IMR-90 (cell line): ENCODE data around the gene ANKRD44. TPM values are rescaled to one million over a fixed set of nuclear protein-coding genes. Genes with fewer than 3 reads are reported as not detected.

Experiments used
- ATAC-seq: fragments of 200-7000 bp; cut with Tn5 transposase; 2 replicates; pipeline ENCODE4 v1.9.1; 2020; ENCODE audit warnings: low read depth, mild to moderate bottlenecking, moderate library complexity
- BruUV-seq: library from RNA; stranded (reverse); fragments of 400-500 nt; replicated peaks from 2 replicates; lab custom pipeline; 2021; lab: Mats Ljungman, UMichigan
- CTCF ChIA-PET: fragments of 300-600 bp; formaldehyde crosslinking; extraction: SDS; loops from one replicate; lab custom pipeline; 2021; ENCODE audit warnings: antibody characterized with exemption; lab: Yijun Ruan, JAX
- POLR2A ChIA-PET: fragments of 300-600 bp; sonication (Branson Sonifier 250); formaldehyde crosslinking; loops from one replicate; lab custom pipeline; 2022; ENCODE audit warnings: antibody characterized with exemption; ENCODE audit not compliant: unreplicated experiment; lab: Charles Lee
- DNase-seq: peaks from one replicate; pipeline ENCODE4 v3.0.0; 2013
- H2AFZ ChIP-seq: replicated peaks from 2 replicates; pipeline ENCODE3; 2013; ENCODE audit warnings: low read length, mild to moderate bottlenecking; ENCODE audit not compliant: poor library complexity
- H2AK5ac ChIP-seq: 2 replicates; pipeline ENCODE4 v1.6.1; 2013; ENCODE audit warnings: low read depth, low read length, inconsistent platforms
- H2AK9ac ChIP-seq: replicated peaks from 2 replicates; pipeline ENCODE3; 2013; ENCODE audit warnings: mild to moderate bottlenecking, low read depth, low read length, moderate library complexity; ENCODE audit not compliant: poor library complexity
- H2BK120ac ChIP-seq: 2 replicates; pipeline ENCODE4 v1.6.1; 2013; ENCODE audit warnings: low read depth, low read length, inconsistent platforms
- H2BK15ac ChIP-seq: 3 replicates; pipeline ENCODE4 v1.6.1; 2013; ENCODE audit warnings: low read depth, low read length, inconsistent platforms
- H2BK20ac ChIP-seq: 2 replicates; pipeline ENCODE4 v1.6.1; 2013; ENCODE audit warnings: low read depth, mild to moderate bottlenecking, inconsistent platforms, low read length, moderate library complexity
- H2BK5ac ChIP-seq: 2 replicates; pipeline ENCODE4 v1.6.1; 2013; ENCODE audit warnings: mild to moderate bottlenecking, low read depth, low read length, inconsistent platforms; ENCODE audit not compliant: poor library complexity, severe bottlenecking
- H3K14ac ChIP-seq: replicated peaks from 2 replicates; pipeline ENCODE4 v1.6.1; 2013; ENCODE audit warnings: low read depth, low read length, inconsistent platforms
- H3K18ac ChIP-seq: 2 replicates; pipeline ENCODE4 v1.6.1; 2013; ENCODE audit warnings: low read depth, low read length, control low read depth
- H3K23ac ChIP-seq: 2 replicates; pipeline ENCODE4 v1.6.1; 2013; ENCODE audit warnings: low read depth, low read length, inconsistent platforms
- H3K27ac ChIP-seq: 2 replicates; pipeline ENCODE4 v1.5.1; 2013; ENCODE audit warnings: mild to moderate bottlenecking, control low read depth, low read length; ENCODE audit not compliant: insufficient read depth
- H3K27me3 ChIP-seq: 2 replicates; pipeline ENCODE4 v1.6.1; 2013; ENCODE audit warnings: low read length; ENCODE audit not compliant: control insufficient read depth, insufficient read depth
- H3K36me3 ChIP-seq: 2 replicates; pipeline ENCODE4 v1.6.1; 2013; ENCODE audit warnings: low read length, mixed read lengths; ENCODE audit not compliant: control insufficient read depth, insufficient read depth
- H3K4ac ChIP-seq: 2 replicates; pipeline ENCODE4 v1.6.1; 2013; ENCODE audit warnings: low read depth, low read length, inconsistent platforms
- H3K4me1 ChIP-seq: 2 replicates; pipeline ENCODE4 v1.6.1; 2013; ENCODE audit warnings: low read length, mixed read lengths; ENCODE audit not compliant: control insufficient read depth, insufficient read depth
- H3K4me2 ChIP-seq: 2 replicates; pipeline ENCODE4 v1.6.1; 2013; ENCODE audit warnings: low read depth, mild to moderate bottlenecking, control low read depth, low read length, moderate library complexity
- H3K4me3 ChIP-seq: 2 replicates; pipeline ENCODE4 v1.5.1; 2013; ENCODE audit warnings: low read depth, mild to moderate bottlenecking, control low read depth, low read length, moderate library complexity; ENCODE audit not compliant: insufficient read depth
- H3K56ac ChIP-seq: 2 replicates; pipeline ENCODE4 v1.6.1; 2013; ENCODE audit warnings: low read length, inconsistent platforms; ENCODE audit not compliant: insufficient read depth; ENCODE audit errors: extremely low read depth
- H3K79me1 ChIP-seq, 2 experiments: 2 replicates each; pipeline ENCODE4 v1.6.1; 2013; ENCODE audit warnings: low read length in 2 of 2, inconsistent platforms in 1 of 2, low read depth in 1 of 2
- H3K9ac ChIP-seq: 2 replicates; pipeline ENCODE4 v1.6.1; 2013; ENCODE audit warnings: low read depth, low read length, control low read depth
- H3K9me1 ChIP-seq: 2 replicates; pipeline ENCODE4 v1.6.1; 2013; ENCODE audit warnings: low read length, inconsistent platforms; ENCODE audit not compliant: insufficient read depth
- H3K9me3 ChIP-seq: 2 replicates; pipeline ENCODE4 v1.6.1; 2013; ENCODE audit warnings: low read length; ENCODE audit not compliant: control insufficient read depth, insufficient read depth
- H4K20me1 ChIP-seq: 2 replicates; pipeline ENCODE4 v1.6.1; 2013; ENCODE audit warnings: low read length, inconsistent platforms; ENCODE audit not compliant: insufficient read depth
- H4K5ac ChIP-seq: 2 replicates; pipeline ENCODE4 v1.6.1; 2013; ENCODE audit warnings: mild to moderate bottlenecking, low read depth, low read length, control low read depth
- H4K8ac ChIP-seq, 2 experiments: 2 replicates each; pipeline ENCODE4 v1.6.1; 2013; ENCODE audit warnings: low read depth in 2 of 2, low read length in 2 of 2, control low read depth in 1 of 2, inconsistent platforms in 1 of 2
- H4K91ac ChIP-seq: 2 replicates; pipeline ENCODE4 v1.6.1; 2013; ENCODE audit warnings: low read depth, low read length, inconsistent platforms; ENCODE audit not compliant: insufficient read depth
- CEBPB ChIP-seq: IDR thresholded peaks from 2 replicates; pipeline ENCODE4 v1.6.1; 2012; ENCODE audit warnings: low read depth, low read length, improper control_type of control experiment
- CHD1 ChIP-seq: IDR thresholded peaks from 2 replicates; pipeline ENCODE4 v1.6.1; 2012; ENCODE audit warnings: low read depth, low read length, improper control_type of control experiment
- CTCF ChIP-seq: conservative IDR thresholded peaks from 2 replicates; pipeline ENCODE4 v1.5.1; 2012; ENCODE audit warnings: mild to moderate bottlenecking, low read depth, low read length, improper control_type of control experiment
- ELK1 ChIP-seq: fragments of 150-350 bp; IDR thresholded peaks from 2 replicates; pipeline ENCODE4 v1.6.1; 2016; ENCODE audit warnings: low read depth, mild to moderate bottlenecking, low read length, moderate library complexity, borderline replicate concordance
- MAZ ChIP-seq: IDR thresholded peaks from 2 replicates; pipeline ENCODE4 v1.6.1; 2012; ENCODE audit warnings: low read depth, mild to moderate bottlenecking, low read length, improper control_type of control experiment, moderate library complexity, borderline replicate concordance
- MXI1 ChIP-seq: IDR thresholded peaks from 2 replicates; pipeline ENCODE4 v1.6.1; 2012; ENCODE audit warnings: low read depth, mild to moderate bottlenecking, low read length, moderate library complexity, borderline replicate concordance
- POLR2A ChIP-seq: IDR thresholded peaks from 2 replicates; pipeline ENCODE4 v1.6.1; 2012; ENCODE audit warnings: mild to moderate bottlenecking, low read depth, low read length
- RCOR1 ChIP-seq: IDR thresholded peaks from 2 replicates; pipeline ENCODE4 v1.6.1; 2012; ENCODE audit warnings: mild to moderate bottlenecking, low read length, improper control_type of control experiment; ENCODE audit not compliant: insufficient replicate concordance
- RFX5 ChIP-seq: IDR thresholded peaks from 2 replicates; pipeline ENCODE4 v1.8.0; 2012; ENCODE audit warnings: low read depth, mild to moderate bottlenecking, low read length, moderate library complexity
- SMC3 ChIP-seq: fragments of 150-350 bp; IDR thresholded peaks from 2 replicates; pipeline ENCODE4 v1.6.1; 2016; ENCODE audit warnings: low read depth, mild to moderate bottlenecking, antibody characterized with exemption, low read length, moderate library complexity
- USF2 ChIP-seq: fragments of 150-350 bp; IDR thresholded peaks from 2 replicates; pipeline ENCODE4 v1.6.1; 2017; ENCODE audit warnings: mild to moderate bottlenecking, antibody characterized with exemption, low read length, low read depth
- WGBS, 2 experiments: methylation state at CpG; one replicate each; pipeline versions ENCODE4 v1.1.5 to v1.1.7; 2013; ENCODE audit warnings: missing lambda C conversion rate in 2 of 2; ENCODE audit not compliant: insufficient read length in 1 of 2; ENCODE audit errors: extremely low coverage in 2 of 2; 5-methylcytosine and 5-hydroxymethylcytosine counted together
- dilution Hi-C: fragments of 300-500 bp; cut with HindIII; formaldehyde crosslinking; loops from one replicate; pipeline ENCODE4 v1.14.3; 2018; ENCODE audit warnings: low sequenced_read_pairs; ENCODE audit not compliant: unreplicated experiment
- in situ Hi-C: fragments of 300-500 bp; cut with MboI; formaldehyde crosslinking; loops from 3 replicates; pipeline ENCODE4 v1.14.3; 2019; ENCODE audit warnings: low sequenced_read_pairs, inconsistent platforms, mixed read lengths
- intact Hi-C: fragments of 100-400 bp; cut with micrococcal nuclease; formaldehyde crosslinking; loops from 2 replicates; pipeline ENCODE4 v1.10.0; 2022
- polyA plus RNA-seq, 3 experiments: library from polyadenylated mRNA; depleted of rRNA; stranded (reverse); fragments of >200 nt; gene quantifications; 2 replicates each; pipeline ENCODE4 v1.2.3, GENCODE V29; 2012; ENCODE audit warnings: low replicate concordance in 1 of 3
- total RNA-seq: library from RNA; depleted of rRNA; stranded (reverse); fragments of >200 nt; gene quantifications from 2 replicates; pipeline ENCODE4 v1.2.3, GENCODE V29; 2012

ANKRD44 gene
- total and polyA plus RNA-seq, 2 of the 4 experiments (the other 2 are of a cell fraction) = 5.2 to 15.6 TPM

- Histone ChIP-seq H2BK5ac (no peak overlapping the region), H3K14ac (no peak overlapping the region), H3K56ac (no peak overlapping the region), H2BK15ac (no peak overlapping the region), H3K4me2 (no peak overlapping the region), H2AFZ (no peak overlapping the region), H4K8ac (no peak overlapping the region), H3K36me3 (no peaks in the 10 kb centered on the region), H3K9me3 (no peaks in the 10 kb centered on the region), H4K20me1 (no peaks in the 10 kb centered on the region), H2AK9ac (no peak overlapping the region), H3K18ac (no peak overlapping the region), H3K9ac (no peak overlapping the region), H4K5ac (no peak overlapping the region), H2BK120ac (no peak overlapping the region), H2BK20ac (no peak overlapping the region), H2AK5ac (no peak overlapping the region), H3K79me1 (peaks cover 0 to 13% of the 10 kb centered on the region in 2 experiments; a peak in 1 of 4 replicates), H3K4me1 (peaks cover 8% of the 10 kb centered on the region), H3K27me3 (no peaks in the 10 kb centered on the region), H3K4me3 (no peak overlapping the region), H3K4ac (no peak overlapping the region), H3K9me1 (peaks cover 16% of the 10 kb centered on the region), H3K23ac (no peak overlapping the region), H4K91ac (no peak overlapping the region), H3K27ac (no peak overlapping the region)
- in situ Hi-C loops (no loop called here), dilution Hi-C loops (no loop called here), intact Hi-C loops (no loop called here)
- POLR2A ChIA-PET = no interaction called here
- no peak for TF ChIP-seq RFX5
- no peak for TF ChIP-seq RCOR1
- no peak for TF ChIP-seq MAZ
- TF ChIP-seq USF2 = no peak
- no peak for TF ChIP-seq SMC3
- TF ChIP-seq CTCF = no peak
- TF ChIP-seq CHD1 = no peak
- TF ChIP-seq CEBPB = no peak
- TF ChIP-seq ELK1 = no peak
- TF ChIP-seq POLR2A = no peak
- no peak for TF ChIP-seq MXI1
- no CpG with 5 or more reads among the region's 2 CpGs for WGBS, 2 experiments
- DNase-seq = no peak
- no TSS peak for BruUV-seq
- ATAC-seq = no peak
- CTCF ChIA-PET = interaction anchor here (0.9 kb wide), 1 partner anchor 13 kb away, joined by 3 read pairs; no protein-coding TSS in a partner anchor
Observed at GRCh38 chr2:197209246-197209645, 101.3 kb downstream of the ANKRD44 start.
